ENCODE measurements around the gene AFF4.
A peak's percentile ranks its signal among the peaks of the same experiment; 100 is the strongest.
"Not testable (repeated sequence)": the region's sequence is repeated elsewhere in the genome, so short reads cannot be mapped to it uniquely, and the experiment has no call there.

AFF4 gene

GRCh38 chr5:132981288-132981687 is 17.9 kb upstream of the AFF4 start:
- H3K9me3 ChIP-seq (replicated peaks in 1 of 11): peaks cover 13 to 47% (median 31%) of the 10 kb centered on the region in 11 experiments
- H3K4me1 ChIP-seq: peaks cover 0 to 20% (median 0%) of the 10 kb centered on the region in 10 experiments; a peak in 8 of 20 replicates
- no peak overlapping the region for H3K9ac ChIP-seq
- H3K36me3 ChIP-seq: no peaks in the 10 kb centered on the region
- no peak overlapping the region for H3K27ac ChIP-seq
- H3K4me2 ChIP-seq: no peak overlapping the region
- no peaks in the 10 kb centered on the region for H4K20me1 ChIP-seq
- TF ChIP-seq Cebpa-rat (IDR thresholded peaks at IDR 0.05): no peak
- no peak overlapping the region for H3K4me3 ChIP-seq
- no peaks in the 10 kb centered on the region for H3K27me3 ChIP-seq

GRCh38 chr5:132979976-132980375 is 16.5 kb upstream of the AFF4 start:
- Histone ChIP-seq H3K9me3 (replicated peaks in 1 of 11) (peaks cover 13 to 51% (median 35%) of the 10 kb centered on the region in 11 experiments), H3K4me3 (no peak overlapping the region), H3K27me3 (no peaks in the 10 kb centered on the region), H3K9ac (no peak overlapping the region), H3K36me3 (no peaks in the 10 kb centered on the region), H3K27ac (peak overlapping the region in 1 of 11 experiments; percentile 36; a peak in 1 of 22 replicates), H4K20me1 (no peaks in the 10 kb centered on the region), H3K4me1 (peaks cover 0 to 20% (median 0%) of the 10 kb centered on the region in 10 experiments; a peak in 8 of 20 replicates), H3K4me2 (peak overlapping the region in 3 of 11 experiments; percentile 32 to 38 (median 36); a peak in 6 of 22 replicates)
- TF ChIP-seq Cebpa-rat (IDR thresholded peaks at IDR 0.05): no peak

- TF ChIP-seq Cebpa-rat (IDR thresholded peaks at IDR 0.05): no peak
- no peak overlapping the region for H3K4me3 ChIP-seq
- no peaks in the 10 kb centered on the region for H3K27me3 ChIP-seq
- H3K4me2 ChIP-seq: peak overlapping the region in 4 of 11 experiments; percentile 1 to 38 (median 34); a peak in 8 of 22 replicates
- no peaks in the 10 kb centered on the region for H4K20me1 ChIP-seq
- no peak overlapping the region for H3K9ac ChIP-seq
- H3K36me3 ChIP-seq: no peaks in the 10 kb centered on the region
- H3K27ac ChIP-seq: peak overlapping the region in 3 of 11 experiments; percentile 1 to 37 (median 36); a peak in 6 of 22 replicates
- H3K4me1 ChIP-seq: peaks cover 0 to 20% (median 0%) of the 10 kb centered on the region in 10 experiments; a peak in 8 of 20 replicates
- H3K9me3 ChIP-seq (replicated peaks in 1 of 11): peaks cover 13 to 50% (median 35%) of the 10 kb centered on the region in 11 experiments
These were observed 16.0 kb upstream of the AFF4 start for GRCh38 chr5:132979367-132979940.

- H3K4me1 ChIP-seq: peaks cover 0 to 20% (median 0%) of the 10 kb centered on the region in 10 experiments; a peak in 8 of 20 replicates
- H4K20me1 ChIP-seq: no peaks in the 10 kb centered on the region
- H3K9ac ChIP-seq: no peak overlapping the region
- no peak for TF ChIP-seq Cebpa-rat (IDR thresholded peaks at IDR 0.05)
- no peaks in the 10 kb centered on the region for H3K36me3 ChIP-seq
- no peaks in the 10 kb centered on the region for H3K27me3 ChIP-seq
- H3K4me3 ChIP-seq: no peak overlapping the region
- no peak overlapping the region for H3K27ac ChIP-seq
- H3K9me3 ChIP-seq (replicated peaks in 1 of 11): peaks cover 13 to 35% (median 30%) of the 10 kb centered on the region in 11 experiments
- no peak overlapping the region for H3K4me2 ChIP-seq
These were observed 13.4 kb upstream of the AFF4 start for GRCh38 chr5:132976852-132977251.

- H3K4me2 ChIP-seq, H3K4me3 ChIP-seq, H3K36me3 ChIP-seq, H3K9ac ChIP-seq, H4K20me1 ChIP-seq, H3K4me1 ChIP-seq, H3K27ac ChIP-seq, H3K27me3 ChIP-seq: not testable (repeated sequence)
- H3K9me3 ChIP-seq (replicated peaks in 1 of 11): peaks cover 10 to 17% (median 15%) of the 10 kb centered on the region in 11 experiments
These were observed 9.0 kb upstream of the AFF4 start for GRCh38 chr5:132972436-132972828.

GRCh38 chr5:132971483-132972435 is 8.3 kb upstream of the AFF4 start:
- Histone ChIP-seq H3K36me3 (no peaks in the 10 kb centered on the region), H3K9me3 (replicated peaks in 1 of 11) (peaks cover 4 to 10% (median 8%) of the 10 kb centered on the region in 11 experiments), H3K27ac (no peak overlapping the region), H3K4me2 (no peak overlapping the region), H3K27me3 (no peaks in the 10 kb centered on the region), H4K20me1 (no peaks in the 10 kb centered on the region), H3K9ac (no peak overlapping the region), H3K4me3 (no peak overlapping the region), H3K4me1 (peaks cover 0 to 6% (median 0%) of the 10 kb centered on the region in 10 experiments; a peak in 2 of 20 replicates)
- no peak for TF ChIP-seq Cebpa-rat (IDR thresholded peaks at IDR 0.05)

GRCh38 chr5:132965120-132965519 is 1.7 kb upstream of the AFF4 start:
- TF ChIP-seq Cebpa-rat (IDR thresholded peaks at IDR 0.05): no peak
- Histone ChIP-seq H3K27ac (no peak overlapping the region), H4K20me1 (peaks cover 17 to 29% (median 22%) of the 10 kb centered on the region in 11 experiments; a peak in 21 of 22 replicates), H3K4me3 (no peak overlapping the region), H3K36me3 (peaks cover 0 to 13% (median 4%) of the 10 kb centered on the region in 11 experiments; a peak in 12 of 22 replicates), H3K4me2 (no peak overlapping the region), H3K9me3 (replicated peaks in 1 of 11) (no peaks in the 10 kb centered on the region), H3K9ac (no peak overlapping the region), H3K4me1 (peaks cover 15 to 30% (median 21%) of the 10 kb centered on the region in 10 experiments), H3K27me3 (no peaks in the 10 kb centered on the region)

- no peaks in the 10 kb centered on the region for H3K27me3 ChIP-seq
- peak overlapping the region; percentile 86 to 98 (median 91) for H3K27ac ChIP-seq
- peaks cover 38 to 55% (median 48%) of the 10 kb centered on the region in 11 experiments for H4K20me1 ChIP-seq
- no peaks in the 10 kb centered on the region for H3K9me3 ChIP-seq (replicated peaks in 1 of 11)
- H3K4me3 ChIP-seq: peak overlapping the region; percentile 69 to 93 (median 84)
- H3K4me2 ChIP-seq: peak overlapping the region; percentile 79 to 93 (median 84)
- H3K4me1 ChIP-seq: peaks cover 15 to 41% (median 23%) of the 10 kb centered on the region in 10 experiments
- peaks cover 1 to 36% (median 16%) of the 10 kb centered on the region in 11 experiments; a peak in 16 of 22 replicates for H3K36me3 ChIP-seq
- no peak for TF ChIP-seq Cebpa-rat (IDR thresholded peaks at IDR 0.05)
- peak overlapping the region; percentile 91 to 100 (median 95) for H3K9ac ChIP-seq
These were observed 909 bp downstream of the AFF4 start for GRCh38 chr5:132962429-132963021.

Data from BLaER1 treated with 17β-estradiol and CSF1 and Interleukin-3, amounts not matched to agents 10 nM and 100 nM (cell line).